Kidney epithelial cell (primary cell): ENCODE measurements around the gene IMMP2L. TPM values are rescaled to one million over a fixed set of nuclear protein-coding genes. Genes with fewer than 3 reads are reported as not detected.

ENCODE experiments used
- DNase-seq: peaks from one replicate; pipeline ENCODE4 v3.0.0-alpha.2; 2010; ENCODE audit warnings: low read depth
- H3K27me3 ChIP-seq: 2 replicates; pipeline ENCODE4 v1.6.0; 2011; ENCODE audit warnings: low read length; ENCODE audit not compliant: control insufficient read depth, insufficient read depth
- H3K36me3 ChIP-seq: 2 replicates; pipeline ENCODE4 v1.5.1; 2011; ENCODE audit warnings: low read length; ENCODE audit not compliant: control insufficient read depth, insufficient read depth
- H3K4me3 ChIP-seq: 2 replicates; pipeline ENCODE4 v1.5.1; 2011; ENCODE audit warnings: low read depth, mild to moderate bottlenecking, control low read depth, low read length
- CTCF ChIP-seq: IDR thresholded peaks from 2 replicates; pipeline ENCODE4 v1.5.1; 2011; ENCODE audit warnings: mild to moderate bottlenecking, moderate library complexity, low read length, control low read depth, inconsistent platforms; ENCODE audit not compliant: insufficient read depth, poor library complexity, severe bottlenecking
- total RNA-seq: library from RNA; depleted of rRNA; stranded (reverse); fragments of >200 nt; gene quantifications from 2 replicates; pipeline ENCODE4 v1.2.3, GENCODE V29; 2015

IMMP2L gene
- total RNA-seq, 1 donor from 2014 or later, result 30.8 TPM

DNA sequence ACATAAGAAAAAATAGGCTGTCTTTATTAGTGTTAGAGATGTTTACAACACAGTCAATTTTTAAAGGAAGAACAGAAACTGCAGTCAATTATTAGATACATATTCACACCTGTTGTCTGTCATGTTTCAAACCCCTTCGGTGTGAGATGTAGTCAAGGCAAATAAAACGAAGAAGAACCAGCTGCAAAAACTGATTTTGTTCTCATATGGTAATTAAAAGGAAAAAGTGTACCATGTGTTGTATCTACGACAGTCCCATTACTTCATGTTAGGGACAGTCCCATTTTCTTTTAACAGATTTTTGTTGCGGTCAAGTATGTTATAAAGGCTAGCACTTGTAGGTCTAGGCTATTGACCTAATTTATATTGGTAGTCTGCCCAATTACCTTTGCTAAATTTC lies 321.9 kb downstream of the IMMP2L start:
- DNase-seq, result no peak

DNA sequence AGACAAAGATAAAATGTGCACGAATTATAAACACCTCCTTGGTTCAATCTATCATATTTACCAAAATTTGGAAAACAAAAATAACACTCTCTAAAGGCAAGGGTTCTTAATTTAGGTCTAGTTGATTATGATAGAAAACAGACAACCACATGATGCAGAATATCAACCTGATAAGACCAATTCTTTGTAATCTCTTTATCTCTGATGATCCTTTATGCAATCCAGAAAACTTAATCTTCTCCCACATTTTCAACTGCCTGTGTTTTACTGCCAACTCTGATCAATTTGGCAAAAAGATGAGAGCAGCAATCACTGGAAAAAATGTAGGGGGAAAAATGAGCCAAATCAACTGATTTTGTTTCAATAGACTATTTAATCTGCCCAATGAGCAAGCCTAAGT lies 322.9 kb downstream of the IMMP2L start:
- Histone ChIP-seq H3K36me3 (no peaks in the 10 kb centered on the region), H3K27me3 (no peaks in the 10 kb centered on the region), H3K4me3 (no peak overlapping the region)
- no peak for TF ChIP-seq CTCF
- DNase-seq, result no peak

More for the DNA sequence above, 321.9 kb downstream of the IMMP2L start:
- H3K4me3 ChIP-seq, result no peak overlapping the region
- H3K27me3 ChIP-seq, result no peaks in the 10 kb centered on the region
- no peaks in the 10 kb centered on the region for H3K36me3 ChIP-seq
- TF ChIP-seq CTCF, result no peak

DNA sequence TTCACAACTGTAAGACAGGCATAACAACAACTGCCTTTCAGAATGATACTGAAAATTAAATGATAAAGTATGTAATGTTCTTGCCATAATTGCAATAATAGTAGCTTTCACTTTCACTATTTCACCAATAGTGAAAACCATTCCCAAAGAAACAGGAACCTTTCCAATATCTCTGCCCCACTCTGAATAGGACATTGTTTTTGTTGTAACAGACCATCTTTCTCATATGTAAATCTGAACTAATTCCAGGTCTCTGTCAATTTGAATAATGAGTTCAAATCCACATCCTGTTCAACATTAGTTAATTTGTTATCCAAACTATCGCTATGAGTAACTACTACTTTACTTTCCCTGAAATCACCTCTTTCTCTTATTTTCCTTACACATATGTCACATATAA lies 323.4 kb downstream of the IMMP2L start:
- no peak for TF ChIP-seq CTCF
- H3K4me3 ChIP-seq, result no peak overlapping the region
- no peak for DNase-seq
- no peaks in the 10 kb centered on the region for H3K36me3 ChIP-seq
- no peaks in the 10 kb centered on the region for H3K27me3 ChIP-seq

- no peak for DNase-seq
- H3K4me3 ChIP-seq, result no peak overlapping the region
- H3K27me3 ChIP-seq, result no peaks in the 10 kb centered on the region
- TF ChIP-seq CTCF, result no peak
- H3K36me3 ChIP-seq, result no peaks in the 10 kb centered on the region
These were observed 326.6 kb downstream of the IMMP2L start for GRCh38 chr7:111235709-111236108.

- TF ChIP-seq CTCF, result no peak
- no peaks in the 10 kb centered on the region for H3K36me3 ChIP-seq
- H3K4me3 ChIP-seq, result no peak overlapping the region
- no peaks in the 10 kb centered on the region for H3K27me3 ChIP-seq
- peak; percentile 10 for DNase-seq
These were observed 329.8 kb downstream of the IMMP2L start for GRCh38 chr7:111232249-111233084.

- no peak for TF ChIP-seq CTCF
- DNase-seq, result no peak
- H3K36me3 ChIP-seq, result no peaks in the 10 kb centered on the region
- no peaks in the 10 kb centered on the region for H3K27me3 ChIP-seq
- H3K4me3 ChIP-seq, result no peak overlapping the region
These were observed 332.4 kb downstream of the IMMP2L start for GRCh38 chr7:111229916-111230315.
